Activated CD4-positive, CD25-positive, alpha-beta regulatory T cell treated with anti-CD3 and anti-CD28 coated beads, Interleukin-2, amount 50 U/mL, for 72 hours (primary cell): ENCODE data around the gene CACNB2.
"Not testable (repeated sequence)": the region's sequence is repeated elsewhere in the genome, so short reads cannot be mapped to it uniquely, and the experiment has no call there.

Experiments used
- DNase-seq: peaks from one replicate; pipeline ENCODE4 v3.0.0; 2021

CACNB2 gene

GRCh38 chr10:18417950-18418527 lies 277.8 kb downstream of the CACNB2 start:
- DNase-seq, result no peak

GRCh38 chr10:18418541-18419215 lies 278.5 kb downstream of the CACNB2 start:
- no peak for DNase-seq

DNA sequence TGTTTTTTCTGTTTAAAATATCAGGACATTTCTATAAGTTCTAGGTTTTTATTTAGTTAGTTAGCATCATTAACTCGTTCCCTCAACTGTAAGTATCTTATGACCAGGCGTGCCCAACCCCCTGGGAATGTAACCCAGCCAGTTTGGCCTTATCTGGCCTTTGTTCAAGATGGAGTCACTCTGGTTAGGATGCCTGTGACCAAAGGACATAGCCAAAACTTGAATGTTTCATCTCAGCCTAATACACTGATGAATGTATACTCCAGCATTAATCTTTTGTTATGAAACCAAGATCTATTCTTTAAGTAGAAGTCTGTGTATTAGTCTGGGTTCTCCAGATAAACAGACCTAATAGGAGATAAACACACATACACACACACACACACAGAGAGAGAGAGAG lies 279.7 kb downstream of the CACNB2 start:
- DNase-seq, result no peak

DNA sequence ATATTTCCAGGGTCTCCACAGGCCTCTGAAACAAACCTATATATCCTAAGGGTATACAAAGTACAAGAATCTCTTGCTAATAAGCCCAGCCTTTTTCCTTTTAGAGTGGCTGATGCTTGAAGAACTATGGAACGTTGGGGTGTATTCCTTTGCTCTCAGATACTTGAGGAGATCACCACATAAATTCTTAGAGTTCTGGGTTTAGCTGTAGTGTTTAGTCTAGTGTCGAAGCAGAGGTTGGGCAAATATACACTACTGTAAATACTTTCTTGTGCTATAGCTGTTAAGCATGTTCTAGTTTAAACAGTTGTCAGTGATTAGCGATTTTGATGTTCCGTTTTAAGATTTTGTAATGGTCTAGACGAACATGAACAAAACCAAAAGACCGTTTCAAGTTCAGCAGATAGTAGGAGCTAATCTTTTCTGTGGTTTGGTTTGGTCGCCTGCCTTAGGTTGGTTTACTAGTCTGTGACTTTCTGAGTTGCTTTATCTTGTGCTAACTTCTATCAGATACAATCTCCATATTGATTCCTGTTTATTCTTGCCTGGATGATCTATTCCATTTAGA lies 281.6 kb downstream of the CACNB2 start:
- DNase-seq, result no peak

DNA sequence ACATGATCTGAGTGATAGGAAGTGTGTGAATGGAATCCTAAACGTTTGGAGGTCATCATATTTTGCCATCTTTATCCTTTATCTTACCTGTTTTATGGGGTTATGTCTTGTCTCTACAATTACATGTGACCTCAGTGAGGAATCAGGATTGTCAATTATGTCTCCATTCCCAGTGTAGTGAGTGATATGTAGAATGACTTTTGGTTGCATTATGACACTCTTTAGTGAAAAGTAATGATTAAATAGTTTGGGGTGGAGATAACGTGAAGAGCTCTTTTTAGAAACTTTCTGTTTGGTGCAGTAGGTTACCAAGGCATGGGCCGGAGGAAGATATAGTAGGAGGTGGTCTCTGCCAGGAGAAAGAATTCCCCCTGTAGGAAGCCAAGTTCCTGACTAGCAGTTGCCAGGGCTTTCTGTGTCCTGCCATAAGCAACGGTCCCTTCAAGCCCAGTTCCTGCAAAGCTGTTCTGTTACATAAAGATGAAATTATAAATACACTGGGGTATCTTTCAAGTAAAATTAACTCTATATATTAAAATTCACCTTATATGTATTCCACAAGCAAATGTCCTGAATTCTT lies 282.9 kb downstream of the CACNB2 start:
- DNase-seq, result no peak

DNA sequence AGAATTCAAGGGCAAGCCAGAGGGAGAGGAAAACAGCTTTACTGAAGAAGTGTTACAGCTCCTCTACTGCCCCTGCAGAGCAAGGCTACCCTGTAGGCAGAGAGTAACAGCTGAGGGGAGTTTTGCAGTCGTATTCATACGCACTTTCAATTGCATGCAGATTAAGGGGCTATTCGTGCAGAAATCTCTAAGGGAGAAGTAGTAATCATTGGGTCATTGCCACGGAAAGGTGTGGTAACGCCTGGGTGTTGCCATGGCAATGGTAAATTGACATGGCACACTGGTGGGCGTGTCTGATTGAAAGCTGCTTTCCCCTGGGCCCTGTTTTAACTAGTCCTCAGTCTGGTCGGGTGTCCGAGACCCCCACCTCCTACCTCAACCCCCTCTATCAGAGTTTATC lies 284.0 kb downstream of the CACNB2 start:
- DNase-seq, result no peak

GRCh38 chr10:18429335-18429734 lies 289.1 kb downstream of the CACNB2 start:
- DNase-seq, result no peak

- no peak for DNase-seq
Measured at GRCh38 chr10:18436902-18437301, 296.7 kb downstream of the CACNB2 start.

DNA sequence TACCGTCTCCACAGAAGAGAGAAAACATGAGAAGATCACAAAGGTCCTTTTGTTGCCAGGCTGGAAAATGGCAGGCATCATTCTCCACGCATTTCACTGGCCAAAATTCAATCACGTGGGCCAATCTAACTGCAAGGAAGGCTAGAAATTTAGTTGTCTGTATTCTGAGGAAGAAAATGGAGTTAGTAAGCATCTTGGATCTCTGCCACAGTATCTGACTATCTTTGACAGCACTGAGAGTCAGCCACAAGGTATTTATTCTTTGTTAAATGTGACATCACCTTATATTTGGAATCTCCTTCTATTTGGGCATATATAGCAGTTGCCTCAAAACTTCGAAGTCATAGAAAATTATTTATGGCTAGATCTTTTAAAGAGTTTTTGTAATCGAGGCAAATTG lies 297.3 kb downstream of the CACNB2 start:
- no peak for DNase-seq

- no peak for DNase-seq
Measured at GRCh38 chr10:18438361-18439126, 298.3 kb downstream of the CACNB2 start.

GRCh38 chr10:18439601-18440000 lies 299.4 kb downstream of the CACNB2 start:
- DNase-seq, result no peak

GRCh38 chr10:18445635-18446034 lies 305.4 kb downstream of the CACNB2 start:
- not testable (repeated sequence) for DNase-seq

GRCh38 chr10:18446205-18446604 lies 306.0 kb downstream of the CACNB2 start:
- no peak for DNase-seq

GRCh38 chr10:18449611-18450026 lies 309.4 kb downstream of the CACNB2 start:
- DNase-seq, result no peak

DNA sequence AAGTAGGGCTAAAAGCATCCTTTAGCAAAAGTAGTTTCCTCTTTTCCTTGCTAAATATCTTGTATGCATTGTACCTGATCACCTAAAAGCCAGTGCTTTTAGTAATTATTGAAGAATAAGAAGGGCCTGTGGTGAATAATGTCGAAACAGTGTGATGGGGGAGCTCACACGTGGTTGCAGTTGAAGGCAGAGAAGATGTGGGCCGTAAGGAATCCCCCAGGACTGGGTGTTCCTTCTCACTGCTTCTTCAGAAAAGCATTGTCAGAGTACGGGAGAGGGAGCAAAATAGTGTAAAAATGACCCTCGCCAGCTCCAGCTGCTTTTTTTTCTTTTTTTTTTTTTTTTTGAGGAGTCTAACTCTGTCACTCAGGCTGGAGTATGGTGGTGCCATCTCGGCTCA lies 310.1 kb downstream of the CACNB2 start:
- DNase-seq, result no peak

- no peak for DNase-seq
Measured at GRCh38 chr10:18455086-18455884, 315.1 kb downstream of the CACNB2 start.

GRCh38 chr10:18456984-18457383 lies 316.8 kb downstream of the CACNB2 start:
- no peak for DNase-seq

- no peak for DNase-seq
Measured at GRCh38 chr10:18460032-18460431, 319.8 kb downstream of the CACNB2 start.

DNA sequence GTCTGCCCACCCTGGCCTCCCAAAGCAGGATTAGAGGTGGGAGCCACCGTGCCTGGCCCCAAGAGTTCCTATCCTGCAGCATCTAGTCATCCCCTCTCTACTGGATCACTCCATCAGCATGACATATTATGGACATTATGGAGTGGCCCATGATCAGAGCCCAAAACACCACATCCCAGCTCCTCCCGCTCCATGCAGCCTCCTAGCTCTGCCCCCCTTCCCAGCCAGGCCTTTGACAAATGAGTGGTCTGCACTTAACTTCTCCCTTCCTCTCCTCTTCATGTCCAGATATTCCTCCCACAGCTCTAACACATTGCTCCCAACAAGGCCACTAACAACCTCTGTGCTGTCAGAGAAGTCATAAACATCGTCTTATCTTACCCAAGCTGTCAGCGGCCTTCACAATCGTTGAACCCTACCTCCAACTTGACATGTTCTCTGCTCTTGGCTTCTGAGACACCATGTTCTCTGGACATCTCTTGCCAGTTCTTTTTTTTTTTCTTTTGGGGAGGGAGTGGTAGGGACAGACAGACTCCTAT lies 323.5 kb downstream of the CACNB2 start:
- DNase-seq, result no peak

DNA sequence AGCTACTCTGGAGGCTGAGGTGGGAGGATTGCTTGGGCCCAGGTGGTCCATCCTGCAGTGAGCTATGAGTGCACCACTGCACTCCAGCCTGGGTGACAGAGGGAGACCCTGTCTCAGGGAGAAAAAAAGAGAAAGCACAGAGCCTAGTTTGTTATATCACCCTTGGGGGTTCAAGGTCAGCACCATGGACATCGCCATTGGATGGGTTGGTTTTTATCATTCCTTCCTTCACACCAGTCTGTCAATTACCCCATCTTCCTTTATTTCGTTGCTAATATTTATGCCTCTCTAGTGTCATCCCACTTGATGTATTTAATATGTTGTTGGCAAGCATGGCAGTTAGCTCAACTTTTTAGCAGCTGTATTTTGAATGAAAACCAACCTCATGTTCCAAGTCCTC lies 328.9 kb downstream of the CACNB2 start:
- no peak for DNase-seq

DNA sequence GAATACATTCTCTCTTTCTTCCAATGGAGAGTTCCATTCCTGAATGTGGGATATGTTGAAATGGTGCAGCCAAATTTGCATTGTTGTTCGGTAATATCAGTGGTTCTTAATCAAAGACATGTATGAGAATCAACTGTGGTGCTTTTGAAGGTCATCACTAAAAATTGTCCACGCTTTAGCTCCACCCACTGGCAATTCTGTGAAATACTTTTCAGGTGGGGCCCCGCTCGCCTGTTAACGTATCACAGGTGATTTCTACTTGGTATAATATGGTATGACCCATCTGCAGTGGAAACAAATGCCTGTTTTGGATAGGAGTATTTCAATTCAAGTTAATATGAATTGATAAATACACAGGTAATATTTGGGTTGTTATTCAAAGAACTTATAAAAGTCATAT lies 332.8 kb downstream of the CACNB2 start:
- no peak for DNase-seq

- no peak for DNase-seq
Measured at GRCh38 chr10:18473424-18474117, 333.3 kb downstream of the CACNB2 start.
